Activated CD8-positive, alpha-beta memory T cell treated with anti-CD3 and anti-CD28 coated beads, Interleukin-2, amount 50 U/mL, for 4 hours (primary cell): ENCODE data around the gene AKAP8L.

Experiments used
- DNase-seq: peaks from one replicate; pipeline ENCODE4 v3.0.0-alpha.2; 2020

Gene AKAP8L

GRCh38 chr19:15432629-15433518, 14.1 kb upstream of the AKAP8L start:
- peak; percentile 95 for DNase-seq

DNA sequence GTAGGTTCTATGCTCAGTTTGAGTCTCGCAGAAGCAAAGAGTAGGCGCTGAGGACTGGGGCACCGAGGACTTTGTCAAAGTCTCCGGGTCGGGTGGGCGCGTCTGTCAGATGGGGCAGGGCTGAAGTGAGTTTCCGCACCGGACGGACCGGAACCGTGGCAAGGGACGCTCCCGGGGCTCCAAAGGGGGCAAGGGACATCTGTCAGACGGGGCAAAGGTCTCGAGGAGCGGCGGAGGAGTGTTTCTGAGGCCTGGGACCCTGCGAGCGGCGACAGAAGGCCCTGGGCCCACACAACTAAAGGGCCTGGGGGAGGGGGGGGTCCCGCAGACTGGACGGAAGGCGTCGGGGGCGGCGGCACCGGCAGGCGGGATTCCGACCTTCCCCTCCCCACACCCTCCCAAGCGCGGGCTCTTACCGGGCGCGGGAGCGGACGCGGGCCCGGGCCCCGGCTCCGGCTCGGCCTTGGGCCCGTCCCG, 13.3 kb upstream of the AKAP8L start:
- DNase-seq = peak; percentile 31

- DNase-seq = no peak
Measured at GRCh38 chr19:15431396-15432017, 12.7 kb upstream of the AKAP8L start.

DNA sequence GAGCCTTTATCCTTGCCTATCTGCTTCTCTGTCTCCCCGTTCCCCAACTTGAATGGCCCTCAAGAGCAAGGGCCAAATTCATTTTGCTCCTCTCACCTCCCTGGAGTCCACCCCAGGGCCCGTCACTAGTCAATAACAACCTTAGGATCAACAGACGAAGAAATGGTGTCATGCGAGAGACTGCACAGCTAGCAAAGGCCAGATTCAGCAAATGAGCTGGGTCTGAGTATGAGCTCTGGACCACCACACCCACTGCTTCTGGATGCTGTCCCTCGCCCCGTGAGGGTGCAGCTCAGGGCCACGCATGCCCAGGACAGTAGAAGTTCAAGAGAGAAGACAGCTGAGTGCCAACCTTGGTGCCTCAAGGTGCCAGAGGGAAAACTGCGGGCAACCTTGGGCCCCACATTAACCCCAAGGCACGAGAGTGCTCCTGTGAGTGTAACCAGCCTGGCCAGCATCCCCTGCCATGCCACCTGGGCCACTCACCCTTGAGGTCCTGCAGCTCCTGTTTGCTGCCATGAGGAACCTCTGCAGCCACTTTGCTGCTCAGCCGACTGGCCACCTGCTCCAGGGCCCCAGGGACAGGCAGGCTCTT, 11.8 kb upstream of the AKAP8L start:
- no peak for DNase-seq

GRCh38 chr19:15429825-15430467, 11.2 kb upstream of the AKAP8L start:
- no peak for DNase-seq

GRCh38 chr19:15428956-15429824, 10.4 kb upstream of the AKAP8L start:
- DNase-seq = no peak

DNA sequence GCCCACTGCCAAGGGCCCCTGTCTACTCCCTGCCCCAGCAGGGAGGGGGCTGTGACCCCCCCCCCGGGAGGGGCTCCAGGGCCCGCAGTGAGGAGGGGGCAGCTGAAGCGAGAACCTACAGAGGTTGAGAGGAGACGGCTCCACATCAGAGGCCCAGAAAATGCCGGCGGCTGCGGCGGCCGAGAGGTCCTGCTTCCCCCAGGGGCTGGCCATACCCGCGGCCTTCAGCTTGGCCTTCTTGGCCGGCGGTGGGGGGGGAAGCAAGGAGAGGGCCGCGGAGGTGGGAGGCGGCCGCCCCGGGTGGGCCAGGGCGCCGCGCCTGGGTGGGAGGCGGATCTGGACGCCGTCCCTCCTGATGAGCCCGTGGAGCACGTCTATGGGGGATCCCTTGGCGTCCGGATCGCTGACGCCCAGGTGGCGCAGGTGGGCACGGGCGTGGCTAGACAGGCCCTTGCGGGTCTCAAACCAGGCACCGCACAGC, 9.2 kb upstream of the AKAP8L start:
- no peak for DNase-seq

- no peak for DNase-seq
Measured at GRCh38 chr19:15427350-15427700, 8.5 kb upstream of the AKAP8L start.

- no peak for DNase-seq
Measured at GRCh38 chr19:15426485-15427349, 7.9 kb upstream of the AKAP8L start.

DNA sequence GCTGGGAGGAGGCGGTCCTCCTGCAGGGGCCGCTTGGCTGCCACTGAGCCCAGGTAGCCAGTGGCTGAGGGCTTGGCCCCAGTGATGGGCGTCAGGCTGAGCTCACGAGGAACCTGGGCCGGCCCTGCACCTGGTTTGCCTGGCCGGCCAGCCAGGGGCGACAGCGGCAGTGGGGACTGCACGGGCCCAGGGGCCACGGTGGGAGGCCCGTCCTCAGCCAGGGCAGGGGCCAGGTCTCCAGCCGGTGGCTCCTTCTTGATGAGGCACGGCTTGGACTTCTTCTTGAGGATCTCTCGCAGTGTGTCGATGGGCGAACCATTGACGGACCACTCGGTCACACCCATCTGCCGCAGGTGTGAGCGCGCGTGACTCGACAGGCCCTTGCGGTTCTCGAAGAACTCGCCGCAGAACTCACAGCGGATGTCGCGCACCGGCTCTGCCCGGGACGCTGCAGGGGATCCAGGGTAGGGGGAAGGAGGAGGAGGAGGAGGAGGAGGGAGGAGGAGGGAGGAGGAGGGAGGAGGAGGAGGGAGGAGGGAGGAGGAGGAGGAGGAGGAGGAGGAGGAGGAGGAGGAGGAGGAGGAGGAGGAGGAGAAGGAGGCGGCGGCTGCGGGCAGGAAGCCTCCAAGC, 6.6 kb upstream of the AKAP8L start:
- DNase-seq = no peak

DNA sequence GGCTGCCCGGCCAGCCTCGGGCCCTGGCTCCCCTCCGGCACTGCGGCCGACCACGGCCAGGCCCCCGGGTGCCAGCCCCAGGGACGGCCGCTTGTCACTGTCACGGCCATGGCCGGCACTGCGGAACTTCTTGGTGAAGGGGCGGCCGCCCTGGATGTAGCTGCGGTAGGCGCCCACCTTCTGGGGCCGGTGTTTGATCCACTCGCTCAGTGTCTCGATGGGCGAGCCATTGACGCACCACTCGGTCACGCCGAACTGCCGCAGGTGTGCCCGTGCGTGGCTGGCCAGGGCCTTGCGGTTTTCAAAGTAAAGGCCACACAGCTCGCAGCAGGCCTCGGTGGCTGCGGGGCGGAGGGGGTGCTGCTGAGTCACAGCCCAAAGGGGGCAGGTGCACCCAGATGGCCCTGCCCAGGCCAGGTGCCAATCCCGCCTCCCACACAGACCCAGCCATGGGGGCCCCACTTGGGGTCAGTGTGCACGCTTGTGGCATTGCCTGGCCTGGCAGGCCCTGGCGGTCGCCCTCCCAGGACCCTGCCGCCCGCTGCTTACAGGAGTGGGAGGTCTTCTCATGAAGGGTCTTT, 6.0 kb upstream of the AKAP8L start:
- DNase-seq = no peak

GRCh38 chr19:15424121-15424520, 5.3 kb upstream of the AKAP8L start:
- DNase-seq = no peak

- no peak for DNase-seq
Measured at GRCh38 chr19:15423130-15423529, 4.3 kb upstream of the AKAP8L start.

DNA sequence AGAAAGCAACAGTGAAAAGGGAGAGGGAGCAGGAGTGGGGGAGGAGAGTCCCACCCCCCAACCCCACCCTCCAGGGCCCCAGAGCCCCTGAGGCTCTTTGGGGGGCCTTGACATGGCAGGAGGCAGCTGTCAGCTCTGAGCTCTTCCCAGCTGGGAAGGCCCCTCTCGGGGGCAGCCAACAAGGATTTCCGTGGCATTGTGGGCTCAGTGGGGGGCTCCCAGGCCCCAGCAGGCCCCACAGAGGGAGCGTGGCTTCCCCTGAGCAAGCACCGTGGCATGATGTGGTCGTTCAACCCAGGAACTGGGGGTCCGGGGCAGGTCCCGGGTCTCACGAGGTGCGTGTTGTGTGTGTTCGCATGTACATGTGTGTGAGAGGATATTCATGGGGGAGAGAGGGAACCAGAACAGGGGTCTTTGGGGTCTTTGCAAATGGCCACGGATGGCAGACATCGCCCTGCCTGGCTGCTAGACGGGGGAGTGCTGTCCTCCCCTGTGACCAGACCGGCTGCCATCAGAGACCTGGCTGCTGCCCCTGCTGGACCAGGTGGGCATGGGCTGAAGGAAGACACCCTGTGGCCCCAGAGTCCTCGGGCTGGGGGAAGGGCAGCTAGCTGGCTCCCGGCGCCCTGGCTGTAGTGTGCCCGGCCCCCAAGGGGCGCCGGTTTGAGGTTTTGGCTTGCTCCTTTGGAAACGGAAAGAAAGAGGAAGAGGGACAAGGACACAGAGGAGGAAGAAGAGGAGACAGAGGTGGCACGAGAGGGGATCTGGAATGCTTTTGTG, 3.7 kb upstream of the AKAP8L start:
- no peak for DNase-seq

GRCh38 chr19:15421721-15422260, 3.0 kb upstream of the AKAP8L start:
- no peak for DNase-seq

- no peak for DNase-seq
Measured at GRCh38 chr19:15421136-15421695, 2.4 kb upstream of the AKAP8L start.

- DNase-seq = no peak
Measured at GRCh38 chr19:15419413-15420025, 731 bp upstream of the AKAP8L start.

DNA sequence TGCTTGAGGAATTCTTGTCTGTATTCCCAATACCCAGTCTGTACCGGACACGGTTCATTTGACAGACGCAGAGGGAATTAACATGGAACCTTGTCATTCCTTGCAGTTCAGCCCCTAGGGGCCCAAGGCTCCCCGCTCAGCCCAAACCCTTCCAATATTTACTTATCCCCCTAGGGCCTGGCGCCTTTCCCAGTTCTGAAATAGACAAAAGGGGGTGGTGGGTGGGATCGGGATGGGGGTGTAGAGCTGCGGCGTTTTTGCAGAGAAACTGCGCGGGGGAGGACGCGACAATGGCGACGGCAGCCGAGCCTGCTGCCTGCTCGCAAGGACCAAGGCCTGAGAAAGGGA, 583 bp downstream of the AKAP8L start:
- no peak for DNase-seq

DNA sequence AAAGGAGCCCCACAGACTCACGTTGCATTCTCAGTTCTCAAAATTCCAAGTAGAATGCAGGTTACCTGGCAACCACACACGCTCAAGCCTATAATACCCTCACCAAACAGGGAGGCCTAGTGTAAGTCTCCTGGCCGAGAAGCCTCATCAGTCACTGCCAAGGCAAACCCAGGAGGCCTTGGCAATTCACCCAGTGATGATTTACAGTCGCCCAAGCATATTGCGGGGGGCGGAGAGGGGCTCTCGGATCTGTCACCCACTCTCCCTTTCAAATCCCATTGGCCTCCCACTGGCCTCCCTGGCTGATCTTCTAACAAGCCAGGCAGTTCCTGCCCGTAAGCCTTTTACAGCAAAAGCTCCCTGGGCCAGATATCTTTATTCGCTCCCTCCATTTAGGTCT, 1.1 kb downstream of the AKAP8L start:
- no peak for DNase-seq
